ENCODE results near the gene CDH13. TPM values are rescaled to one million over a fixed set of nuclear protein-coding genes. Genes with fewer than 3 reads are reported as not detected.

Gene CDH13
- total RNA-seq, 2 experiments from 2014 or later = not detected

- no peaks in the 10 kb centered on the region for H3K4me1 Mint-ChIP-seq
- CTCF ChIA-PET = interaction anchor here (0.7 kb wide), 1 partner anchor 9 kb away, joined by 3 read pairs; no protein-coding TSS in a partner anchor
- ATAC-seq = no peak
- no peaks in the 10 kb centered on the region for H3K36me3 Mint-ChIP-seq (ENCODE audit: low read depth)
- no peak for DNase-seq
- no peak overlapping the region for H3K4me3 Mint-ChIP-seq
- H3K9me3 Mint-ChIP-seq (ENCODE audit: low read depth) = no peaks in the 10 kb centered on the region
- intact Hi-C loops (cut with DNase I, micrococcal nuclease) = no loop called here
- peaks cover 16% of the 10 kb centered on the region for H3K27me3 Mint-ChIP-seq
- H3K27ac Mint-ChIP-seq = no peak overlapping the region
- POLR2A ChIA-PET = no interaction called here
These were observed 141.0 kb downstream of the CDH13 start for GRCh38 chr16:82767808-82768207.

- H3K9me3 Mint-ChIP-seq (ENCODE audit: low read depth) = no peaks in the 10 kb centered on the region
These were observed 143.1 kb downstream of the CDH13 start for GRCh38 chr16:82769845-82770244.

GRCh38 chr16:82772215-82772614 lies 145.4 kb downstream of the CDH13 start:
- ChIA-PET POLR2A (no interaction called here), CTCF (no interaction called here)

More at GRCh38 chr16:82769845-82770244, 143.1 kb downstream of the CDH13 start:
- Mint-ChIP-seq H3K27ac (no peak overlapping the region), H3K4me1 (no peaks in the 10 kb centered on the region), H3K27me3 (peaks cover 16% of the 10 kb centered on the region), H3K36me3 (ENCODE audit: low read depth) (no peaks in the 10 kb centered on the region), H3K4me3 (no peak overlapping the region)
- POLR2A ChIA-PET = no interaction called here
- intact Hi-C loops (cut with DNase I, micrococcal nuclease) = no loop called here
- no peak for ATAC-seq
- no peak for DNase-seq
- CTCF ChIA-PET = no interaction called here

GRCh38 chr16:82773018-82773417 lies 146.2 kb downstream of the CDH13 start:
- H3K27ac Mint-ChIP-seq = no peak overlapping the region
- H3K27me3 Mint-ChIP-seq = peaks cover 4% of the 10 kb centered on the region
- DNase-seq = no peak
- no peak for ATAC-seq
- no peak overlapping the region for H3K4me3 Mint-ChIP-seq
- CTCF ChIA-PET = no interaction called here
- intact Hi-C loops (cut with DNase I, micrococcal nuclease) = no loop called here
- POLR2A ChIA-PET = no interaction called here
- H3K36me3 Mint-ChIP-seq (ENCODE audit: low read depth) = no peaks in the 10 kb centered on the region
- no peaks in the 10 kb centered on the region for H3K4me1 Mint-ChIP-seq
- H3K9me3 Mint-ChIP-seq (ENCODE audit: low read depth) = no peaks in the 10 kb centered on the region

More at GRCh38 chr16:82772215-82772614, 145.4 kb downstream of the CDH13 start:
- H3K27me3 Mint-ChIP-seq = peaks cover 9% of the 10 kb centered on the region
- no peak for ATAC-seq
- H3K36me3 Mint-ChIP-seq (ENCODE audit: low read depth) = no peaks in the 10 kb centered on the region
- H3K27ac Mint-ChIP-seq = no peak overlapping the region
- DNase-seq = no peak
- H3K4me3 Mint-ChIP-seq = no peak overlapping the region
- intact Hi-C loops (cut with DNase I, micrococcal nuclease) = no loop called here
- no peaks in the 10 kb centered on the region for H3K9me3 Mint-ChIP-seq (ENCODE audit: low read depth)
- no peaks in the 10 kb centered on the region for H3K4me1 Mint-ChIP-seq

- H3K36me3 Mint-ChIP-seq (ENCODE audit: low read depth) = no peaks in the 10 kb centered on the region
- no peak overlapping the region for H3K4me3 Mint-ChIP-seq
- no peaks in the 10 kb centered on the region for H3K4me1 Mint-ChIP-seq
- intact Hi-C loops (cut with DNase I, micrococcal nuclease) = no loop called here
- H3K9me3 Mint-ChIP-seq (ENCODE audit: low read depth) = no peaks in the 10 kb centered on the region
- ATAC-seq (peak; percentile 55), DNase-seq (no peak)
- peaks cover 7% of the 10 kb centered on the region for H3K27me3 Mint-ChIP-seq
- CTCF ChIA-PET = interaction anchor here (0.6 kb wide), 1 partner anchor 9 kb away, joined by 3 read pairs; no protein-coding TSS in a partner anchor
- no peak overlapping the region for H3K27ac Mint-ChIP-seq
- POLR2A ChIA-PET = no interaction called here
These were observed 149.8 kb downstream of the CDH13 start for GRCh38 chr16:82776470-82777146.

GRCh38 chr16:82782715-82783251 lies 156.0 kb downstream of the CDH13 start:
- no peaks in the 10 kb centered on the region for H3K4me1 Mint-ChIP-seq
- H3K27me3 Mint-ChIP-seq = peaks cover 9% of the 10 kb centered on the region
- ChIA-PET POLR2A (no interaction called here), CTCF (no interaction called here)
- DNase-seq = no peak
- ATAC-seq = no peak
- H3K36me3 Mint-ChIP-seq (ENCODE audit: low read depth) = no peaks in the 10 kb centered on the region
- peaks cover 2% of the 10 kb centered on the region for H3K9me3 Mint-ChIP-seq (ENCODE audit: low read depth)
- H3K4me3 Mint-ChIP-seq = no peak overlapping the region
- H3K27ac Mint-ChIP-seq = no peak overlapping the region
- intact Hi-C loops (cut with DNase I, micrococcal nuclease) = no loop called here

GRCh38 chr16:82783933-82784572 lies 157.3 kb downstream of the CDH13 start:
- POLR2A ChIA-PET = no interaction called here
- Mint-ChIP-seq H3K27me3 (peaks cover 5% of the 10 kb centered on the region), H3K9me3 (ENCODE audit: low read depth) (peaks cover 2% of the 10 kb centered on the region), H3K36me3 (ENCODE audit: low read depth) (no peaks in the 10 kb centered on the region), H3K4me3 (no peak overlapping the region), H3K4me1 (no peaks in the 10 kb centered on the region), H3K27ac (no peak overlapping the region)
- CTCF ChIA-PET = interaction anchor here (1.4 kb wide), 1 partner anchor 143 kb away, joined by 4 read pairs; no protein-coding TSS in a partner anchor
- intact Hi-C loops (cut with DNase I, micrococcal nuclease) = no loop called here
- DNase-seq = no peak
- no peak for ATAC-seq

- Mint-ChIP-seq H3K4me1 (no peaks in the 10 kb centered on the region), H3K4me3 (no peak overlapping the region), H3K27me3 (peaks cover 5% of the 10 kb centered on the region), H3K36me3 (ENCODE audit: low read depth) (no peaks in the 10 kb centered on the region), H3K27ac (no peak overlapping the region), H3K9me3 (ENCODE audit: low read depth) (peaks cover 2% of the 10 kb centered on the region)
- no peak for DNase-seq
- ATAC-seq = no peak
- ChIA-PET POLR2A (no interaction called here), CTCF (interaction anchor here (1.4 kb wide), 1 partner anchor 144 kb away, joined by 4 read pairs; no protein-coding TSS in a partner anchor)
- intact Hi-C loops (cut with DNase I, micrococcal nuclease) = no loop called here
These were observed 157.8 kb downstream of the CDH13 start for GRCh38 chr16:82784573-82784968.

- intact Hi-C loops (cut with DNase I, micrococcal nuclease) = no loop called here
- H3K27me3 Mint-ChIP-seq = no peaks in the 10 kb centered on the region
- CTCF ChIA-PET = no interaction called here
- DNase-seq (no peak), ATAC-seq (no peak)
- H3K9me3 Mint-ChIP-seq (ENCODE audit: low read depth) = peaks cover 2% of the 10 kb centered on the region
- no peaks in the 10 kb centered on the region for H3K36me3 Mint-ChIP-seq (ENCODE audit: low read depth)
- H3K27ac Mint-ChIP-seq = no peak overlapping the region
- POLR2A ChIA-PET = no interaction called here
- H3K4me3 Mint-ChIP-seq = no peak overlapping the region
- H3K4me1 Mint-ChIP-seq = no peaks in the 10 kb centered on the region
These were observed 161.5 kb downstream of the CDH13 start for GRCh38 chr16:82788225-82788624.

- DNase-seq (no peak), ATAC-seq (no peak)
- Mint-ChIP-seq H3K36me3 (ENCODE audit: low read depth) (no peaks in the 10 kb centered on the region), H3K27me3 (no peaks in the 10 kb centered on the region), H3K9me3 (ENCODE audit: low read depth) (peaks cover 2% of the 10 kb centered on the region), H3K4me3 (no peak overlapping the region), H3K27ac (no peak overlapping the region), H3K4me1 (no peaks in the 10 kb centered on the region)
- CTCF ChIA-PET = no interaction called here
- intact Hi-C loops (cut with DNase I, micrococcal nuclease) = no loop called here
- POLR2A ChIA-PET = no interaction called here
These were observed 162.2 kb downstream of the CDH13 start for GRCh38 chr16:82788919-82789318.

GRCh38 chr16:82792693-82793092 lies 165.9 kb downstream of the CDH13 start:
- intact Hi-C loops (cut with DNase I, micrococcal nuclease) = no loop called here
- Mint-ChIP-seq H3K27ac (no peak overlapping the region), H3K27me3 (peaks cover 3% of the 10 kb centered on the region)

More at GRCh38 chr16:82792693-82793092, 165.9 kb downstream of the CDH13 start:
- no peaks in the 10 kb centered on the region for H3K4me1 Mint-ChIP-seq
- POLR2A ChIA-PET = no interaction called here
- no peaks in the 10 kb centered on the region for H3K9me3 Mint-ChIP-seq (ENCODE audit: low read depth)
- CTCF ChIA-PET = no interaction called here
- DNase-seq = no peak
- no peak for ATAC-seq
- H3K4me3 Mint-ChIP-seq = no peak overlapping the region
- H3K36me3 Mint-ChIP-seq (ENCODE audit: low read depth) = no peaks in the 10 kb centered on the region
